Measurements from ENCODE around the gene SEL1L3. TPM values are rescaled to one million over a fixed set of nuclear protein-coding genes. Genes with fewer than 3 reads are reported as not detected.
A peak's percentile ranks its signal among the peaks of the same experiment; 100 is the strongest.

The SEL1L3 gene
- total RNA-seq, 1 experiment from 2014 or later, result 31.9 TPM

GRCh38 chr4:25767877-25768725 lies 94.7 kb downstream of the SEL1L3 start:
- TF ChIP-seq EZH2phosphoT487 (IDR thresholded peaks at IDR 0.05; ENCODE audit: borderline replicate concordance, low read length), result no peak
- TF ChIP-seq, protein P1, sequence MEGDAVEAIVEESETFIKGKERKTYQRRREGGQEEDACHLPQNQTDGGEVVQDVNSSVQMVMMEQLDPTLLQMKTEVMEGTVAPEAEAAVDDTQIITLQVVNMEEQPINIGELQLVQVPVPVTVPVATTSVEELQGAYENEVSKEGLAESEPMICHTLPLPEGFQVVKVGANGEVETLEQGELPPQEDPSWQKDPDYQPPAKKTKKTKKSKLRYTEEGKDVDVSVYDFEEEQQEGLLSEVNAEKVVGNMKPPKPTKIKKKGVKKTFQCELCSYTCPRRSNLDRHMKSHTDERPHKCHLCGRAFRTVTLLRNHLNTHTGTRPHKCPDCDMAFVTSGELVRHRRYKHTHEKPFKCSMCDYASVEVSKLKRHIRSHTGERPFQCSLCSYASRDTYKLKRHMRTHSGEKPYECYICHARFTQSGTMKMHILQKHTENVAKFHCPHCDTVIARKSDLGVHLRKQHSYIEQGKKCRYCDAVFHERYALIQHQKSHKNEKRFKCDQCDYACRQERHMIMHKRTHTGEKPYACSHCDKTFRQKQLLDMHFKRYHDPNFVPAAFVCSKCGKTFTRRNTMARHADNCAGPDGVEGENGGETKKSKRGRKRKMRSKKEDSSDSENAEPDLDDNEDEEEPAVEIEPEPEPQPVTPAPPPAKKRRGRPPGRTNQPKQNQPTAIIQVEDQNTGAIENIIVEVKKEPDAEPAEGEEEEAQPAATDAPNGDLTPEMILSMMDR (conservative IDR thresholded peaks at IDR 0.05; ENCODE audit: low read depth, low read length), result peak; percentile 84
- BruUV-seq (replicated peaks), result no TSS peak
- Histone ChIP-seq H3K4me2 (ENCODE audit: low read length) (no peak overlapping the region), H4K20me1 (ENCODE audit: low read length) (no peaks in the 10 kb centered on the region), H3K4me1 (ENCODE audit: insufficient read depth, low read length) (no peaks in the 10 kb centered on the region), H3K4me3 (ENCODE audit: low read length) (no peak overlapping the region), H3K79me2 (ENCODE audit: low read length) (no peaks in the 10 kb centered on the region), H3K9me3 (ENCODE audit: low read length) (no peaks in the 10 kb centered on the region), H3K9me2 (replicated peaks; ENCODE audit: low read length) (no peaks in the 10 kb centered on the region), H3K27me3 (ENCODE audit: low read length) (no peaks in the 10 kb centered on the region), H3F3A (ENCODE audit: low read length, unreplicated experiment) (no peaks in the 10 kb centered on the region), H3K36me3 (ENCODE audit: low read depth, low read length) (no peaks in the 10 kb centered on the region), H3K27ac (ENCODE audit: low read length) (no peak overlapping the region), H3K9ac (ENCODE audit: low read length) (no peak overlapping the region), H2AFZ (ENCODE audit: low read length) (no peak overlapping the region)
- DNase-seq (peak; percentile 69), ATAC-seq (peak; percentile 74)
- ChIA-PET POLR2A (ENCODE audit: unreplicated experiment) (no interaction called here), CTCF (interaction anchor here (0.6 to 1.1 kb wide), 5 partner anchors 11 to 456 kb away, joined by 3 to 4 read pairs (median 3); no protein-coding TSS in a partner anchor)
- intact Hi-C loops (cut with micrococcal nuclease), result loop anchor here (1.0 kb wide), 2 partner anchors 100 to 327 kb away; no protein-coding TSS in a partner anchor

- Histone ChIP-seq H3K36me3 (ENCODE audit: low read depth, low read length) (no peaks in the 10 kb centered on the region), H3K9me3 (ENCODE audit: low read length) (no peaks in the 10 kb centered on the region), H3K4me3 (ENCODE audit: low read length) (no peak overlapping the region), H3F3A (ENCODE audit: low read length, unreplicated experiment) (no peaks in the 10 kb centered on the region), H3K27me3 (ENCODE audit: low read length) (no peaks in the 10 kb centered on the region), H3K27ac (ENCODE audit: low read length) (no peak overlapping the region), H3K4me1 (ENCODE audit: insufficient read depth, low read length) (no peaks in the 10 kb centered on the region), H2AFZ (ENCODE audit: low read length) (no peak overlapping the region), H3K79me2 (ENCODE audit: low read length) (no peaks in the 10 kb centered on the region), H3K4me2 (ENCODE audit: low read length) (no peak overlapping the region), H3K9me2 (replicated peaks; ENCODE audit: low read length) (no peaks in the 10 kb centered on the region), H3K9ac (ENCODE audit: low read length) (no peak overlapping the region), H4K20me1 (ENCODE audit: low read length) (no peaks in the 10 kb centered on the region)
- TF ChIP-seq, protein P1 (conservative IDR thresholded peaks at IDR 0.05; ENCODE audit: low read depth, low read length), result no peak
- TF ChIP-seq EZH2phosphoT487 (IDR thresholded peaks at IDR 0.05; ENCODE audit: borderline replicate concordance, low read length) (no peak), EZH2 (IDR thresholded peaks at IDR 0.05; ENCODE audit: low read length, unreplicated experiment) (no peak)
- POLR2A ChIA-PET (ENCODE audit: unreplicated experiment), result no interaction called here
- no TSS peak for BruUV-seq (replicated peaks)
- CTCF ChIA-PET, result no interaction called here
- intact Hi-C loops (cut with micrococcal nuclease), result no loop called here
- DNase-seq (no peak), ATAC-seq (no peak)
These were observed 102.2 kb downstream of the SEL1L3 start for GRCh38 chr4:25760518-25761157.

GRCh38 chr4:25760048-25760447 lies 102.7 kb downstream of the SEL1L3 start:
- no peak overlapping the region for H3K9ac ChIP-seq (ENCODE audit: low read length)
- no TSS peak for BruUV-seq (replicated peaks)
- H3K79me2 ChIP-seq (ENCODE audit: low read length), result no peaks in the 10 kb centered on the region
- H3K27ac ChIP-seq (ENCODE audit: low read length), result no peak overlapping the region
- H3K4me3 ChIP-seq (ENCODE audit: low read length), result no peak overlapping the region
- H3K27me3 ChIP-seq (ENCODE audit: low read length), result no peaks in the 10 kb centered on the region
- CTCF ChIA-PET, result no interaction called here
- DNase-seq (no peak), ATAC-seq (no peak)
- H3F3A ChIP-seq (ENCODE audit: low read length, unreplicated experiment), result no peaks in the 10 kb centered on the region
- no peaks in the 10 kb centered on the region for H4K20me1 ChIP-seq (ENCODE audit: low read length)
- no peak overlapping the region for H2AFZ ChIP-seq (ENCODE audit: low read length)
- no peaks in the 10 kb centered on the region for H3K9me3 ChIP-seq (ENCODE audit: low read length)
- H3K9me2 ChIP-seq (replicated peaks; ENCODE audit: low read length), result no peaks in the 10 kb centered on the region
- no peak for TF ChIP-seq EZH2 (IDR thresholded peaks at IDR 0.05; ENCODE audit: low read length, unreplicated experiment)
- POLR2A ChIA-PET (ENCODE audit: unreplicated experiment), result no interaction called here
- no peak overlapping the region for H3K4me2 ChIP-seq (ENCODE audit: low read length)
- H3K4me1 ChIP-seq (ENCODE audit: insufficient read depth, low read length), result no peaks in the 10 kb centered on the region
- intact Hi-C loops (cut with micrococcal nuclease), result no loop called here
- no peaks in the 10 kb centered on the region for H3K36me3 ChIP-seq (ENCODE audit: low read depth, low read length)

Data from PC-3 (cell line).